Lung (tissue), 12 donors: Measurements from ENCODE around the gene GIPR. TPM values are rescaled to one million over a fixed set of nuclear protein-coding genes. Genes with fewer than 3 reads are reported as not detected.

Experiments used
- ATAC-seq: fragments of 200-7000 bp; cut with Tn5 transposase; one replicate; pipeline ENCODE4 v1.9.1; 2020; ENCODE audit warnings: moderate number of reproducible peaks; ENCODE audit not compliant: insufficient read depth, low FRiP score
- DNase-seq, 3 donors: peaks; one replicate each; pipeline ENCODE4 v3.0.0-alpha.2; 2013 to 2017
- H3K27ac ChIP-seq, 2 donors: one replicate each; pipeline ENCODE4 v1.5.1; 2013; ENCODE audit warnings: mild to moderate bottlenecking in 2 of 2, moderate library complexity in 2 of 2, control low read depth in 1 of 2, inconsistent platforms in 1 of 2, low read depth in 1 of 2, low read length in 1 of 2
- H3K27me3 ChIP-seq, 3 donors: one replicate each; pipeline ENCODE4 v1.5.1; 2013; ENCODE audit warnings: low read length in 2 of 3; ENCODE audit not compliant: control insufficient read depth in 3 of 3, insufficient read depth in 3 of 3
- H3K36me3 ChIP-seq, 4 donors: one replicate each; pipeline ENCODE4 v1.5.1; 2013; ENCODE audit warnings: low read length in 4 of 4, mild to moderate bottlenecking in 1 of 4, moderate library complexity in 1 of 4; ENCODE audit not compliant: control insufficient read depth in 4 of 4, insufficient read depth in 4 of 4
- H3K4me1 ChIP-seq, 5 donors: one replicate each; pipeline ENCODE4 v1.5.1; 2013; ENCODE audit warnings: low read length in 5 of 5, mild to moderate bottlenecking in 2 of 5, moderate library complexity in 1 of 5; ENCODE audit not compliant: control insufficient read depth in 5 of 5, insufficient read depth in 5 of 5
- H3K4me3 ChIP-seq: one replicate; pipeline ENCODE4 v1.5.1; 2013; ENCODE audit warnings: mild to moderate bottlenecking, control low read depth, moderate library complexity
- H3K9ac ChIP-seq, 2 donors: one replicate each; pipeline ENCODE4 v1.5.1; 2013; ENCODE audit warnings: low read length in 2 of 2, control low read depth in 1 of 2; ENCODE audit not compliant: insufficient read depth in 1 of 2
- H3K9me3 ChIP-seq, 4 donors: one replicate each; pipeline ENCODE4 v1.5.1; 2013; ENCODE audit warnings: low read length in 3 of 4, mild to moderate bottlenecking in 1 of 4, moderate library complexity in 1 of 4; ENCODE audit not compliant: control insufficient read depth in 4 of 4, insufficient read depth in 3 of 4
- WGBS, 2 donors: extraction: QIAGEN DNeasy Blood & Tissue Kit; methylation state at CpG; one replicate each; pipeline ENCODE4 v1.1.7; 2013; 5-methylcytosine and 5-hydroxymethylcytosine counted together
- polyA plus RNA-seq, 2 donors: library from polyadenylated mRNA; stranded (reverse); fragments of 200-250 nt; gene quantifications; one replicate each; pipeline ENCODE4 v1.2.1, GENCODE V29; 2013
- total RNA-seq, 2 donors: library from RNA; depleted of rRNA in 1 of 2; stranded (reverse); fragments of >200 nt in 1 of 2; gene quantifications; one replicate each; pipeline ENCODE4 v1.2.1, GENCODE V29; 2014 to 2021
- TF ChIP-seq, protein P1 (sequence below): IDR thresholded peaks from 2 replicates; pipeline ENCODE4 v1.5.1; 2012; ENCODE audit warnings: mild to moderate bottlenecking; ENCODE audit errors: control extremely low read depth, extremely low read depth
- donor health status: control.
- donor health status: control.
- donor health status: Bipolar disorder and iron deficiency.
- donor health status: healthy.
- donor health status: DM: yes; HTN: yes; CAD: no.

Gene GIPR
- total and polyA plus RNA-seq, 4 donors: 2.2 to 14.9 (median 5.5) TPM

- Histone ChIP-seq H3K4me3 (no peak overlapping the region), H3K4me1 (no peaks in the 10 kb centered on the region), H3K36me3 (peaks cover 0 to 20% (median 6%) of the 10 kb centered on the region in 4 donors), H3K27ac (no peak overlapping the region), H3K9ac (no peak overlapping the region), H3K27me3 (no peaks in the 10 kb centered on the region), H3K9me3 (peaks cover 0 to 2% (median 0%) of the 10 kb centered on the region in 4 donors)
- no peak for ATAC-seq
- TF ChIP-seq, protein P1, sequence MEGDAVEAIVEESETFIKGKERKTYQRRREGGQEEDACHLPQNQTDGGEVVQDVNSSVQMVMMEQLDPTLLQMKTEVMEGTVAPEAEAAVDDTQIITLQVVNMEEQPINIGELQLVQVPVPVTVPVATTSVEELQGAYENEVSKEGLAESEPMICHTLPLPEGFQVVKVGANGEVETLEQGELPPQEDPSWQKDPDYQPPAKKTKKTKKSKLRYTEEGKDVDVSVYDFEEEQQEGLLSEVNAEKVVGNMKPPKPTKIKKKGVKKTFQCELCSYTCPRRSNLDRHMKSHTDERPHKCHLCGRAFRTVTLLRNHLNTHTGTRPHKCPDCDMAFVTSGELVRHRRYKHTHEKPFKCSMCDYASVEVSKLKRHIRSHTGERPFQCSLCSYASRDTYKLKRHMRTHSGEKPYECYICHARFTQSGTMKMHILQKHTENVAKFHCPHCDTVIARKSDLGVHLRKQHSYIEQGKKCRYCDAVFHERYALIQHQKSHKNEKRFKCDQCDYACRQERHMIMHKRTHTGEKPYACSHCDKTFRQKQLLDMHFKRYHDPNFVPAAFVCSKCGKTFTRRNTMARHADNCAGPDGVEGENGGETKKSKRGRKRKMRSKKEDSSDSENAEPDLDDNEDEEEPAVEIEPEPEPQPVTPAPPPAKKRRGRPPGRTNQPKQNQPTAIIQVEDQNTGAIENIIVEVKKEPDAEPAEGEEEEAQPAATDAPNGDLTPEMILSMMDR: no peak
- WGBS, 2 donors: 40 to 62% methylated on average over 7 of the region's 7 CpGs
- DNase-seq: no peak
These were observed 33.7 kb downstream of the GIPR start for GRCh38 chr19:45701676-45702075.

GRCh38 chr19:45705115-45705514 is 37.1 kb downstream of the GIPR start:
- peaks cover 0 to 16% (median 6%) of the 10 kb centered on the region in 4 donors for H3K36me3 ChIP-seq
- peaks cover 0 to 2% (median 0%) of the 10 kb centered on the region in 4 donors for H3K9me3 ChIP-seq
- TF ChIP-seq, protein P1: no peak
- no peak overlapping the region for H3K27ac ChIP-seq
- no peak overlapping the region for H3K9ac ChIP-seq
- no peaks in the 10 kb centered on the region for H3K27me3 ChIP-seq
- no peak for DNase-seq
- ATAC-seq: no peak
- H3K4me3 ChIP-seq: no peak overlapping the region
- no peaks in the 10 kb centered on the region for H3K4me1 ChIP-seq
- WGBS, 2 donors: 93 to 95% methylated on average over 9 of the region's 9 CpGs

DNA sequence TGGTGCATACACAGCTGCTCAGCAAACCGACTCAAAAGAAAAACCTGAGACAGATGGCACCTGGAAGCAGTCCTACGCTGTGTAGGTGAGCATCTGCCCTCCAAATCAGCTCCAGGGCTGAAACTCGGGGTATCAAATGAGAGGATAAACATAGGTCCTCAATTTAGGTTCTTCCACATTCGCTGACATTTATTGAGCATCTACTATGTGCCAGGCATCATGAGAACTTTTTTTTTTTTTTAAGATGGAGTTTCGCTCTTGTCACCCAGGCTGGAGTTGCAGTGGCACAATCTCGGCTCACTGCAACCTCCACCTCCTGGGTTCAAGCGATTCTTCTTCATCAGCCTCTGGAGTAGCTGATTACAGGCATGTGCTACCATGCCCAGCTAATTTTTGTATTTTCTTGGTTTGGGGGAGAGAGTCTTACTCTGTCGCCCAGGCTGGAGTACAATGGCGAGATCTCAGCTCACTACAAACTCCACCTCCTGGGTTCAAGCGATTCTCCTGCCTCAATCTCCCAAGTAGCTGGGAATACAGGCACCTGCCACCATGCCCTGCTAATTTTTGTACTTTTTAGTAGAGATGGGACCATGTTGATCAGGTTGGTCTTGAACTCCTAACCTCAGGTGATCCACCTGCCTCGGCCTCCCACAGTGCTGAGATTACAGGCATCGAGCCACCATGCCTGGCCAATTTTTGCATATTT is 37.8 kb downstream of the GIPR start:
- H3K9ac ChIP-seq: no peak overlapping the region
- H3K36me3 ChIP-seq: peaks cover 0 to 18% (median 6%) of the 10 kb centered on the region in 4 donors
- 92 to 96% methylated on average over 12 of the region's 12 CpGs for WGBS, 2 donors
- ATAC-seq: no peak
- no peaks in the 10 kb centered on the region for H3K4me1 ChIP-seq
- H3K9me3 ChIP-seq: peaks cover 0 to 2% (median 0%) of the 10 kb centered on the region in 4 donors
- TF ChIP-seq, protein P1: no peak
- no peak for DNase-seq
- no peaks in the 10 kb centered on the region for H3K27me3 ChIP-seq
- H3K4me3 ChIP-seq: no peak overlapping the region
- no peak overlapping the region for H3K27ac ChIP-seq
